ENCODE measurements around the gene INO80C. TPM values are rescaled to one million over a fixed set of nuclear protein-coding genes. Genes with fewer than 3 reads are reported as not detected.

INO80C gene
- total and polyA plus RNA-seq, 7 donors, result 3.7 to 44.9 (median 25.5) TPM

DNA sequence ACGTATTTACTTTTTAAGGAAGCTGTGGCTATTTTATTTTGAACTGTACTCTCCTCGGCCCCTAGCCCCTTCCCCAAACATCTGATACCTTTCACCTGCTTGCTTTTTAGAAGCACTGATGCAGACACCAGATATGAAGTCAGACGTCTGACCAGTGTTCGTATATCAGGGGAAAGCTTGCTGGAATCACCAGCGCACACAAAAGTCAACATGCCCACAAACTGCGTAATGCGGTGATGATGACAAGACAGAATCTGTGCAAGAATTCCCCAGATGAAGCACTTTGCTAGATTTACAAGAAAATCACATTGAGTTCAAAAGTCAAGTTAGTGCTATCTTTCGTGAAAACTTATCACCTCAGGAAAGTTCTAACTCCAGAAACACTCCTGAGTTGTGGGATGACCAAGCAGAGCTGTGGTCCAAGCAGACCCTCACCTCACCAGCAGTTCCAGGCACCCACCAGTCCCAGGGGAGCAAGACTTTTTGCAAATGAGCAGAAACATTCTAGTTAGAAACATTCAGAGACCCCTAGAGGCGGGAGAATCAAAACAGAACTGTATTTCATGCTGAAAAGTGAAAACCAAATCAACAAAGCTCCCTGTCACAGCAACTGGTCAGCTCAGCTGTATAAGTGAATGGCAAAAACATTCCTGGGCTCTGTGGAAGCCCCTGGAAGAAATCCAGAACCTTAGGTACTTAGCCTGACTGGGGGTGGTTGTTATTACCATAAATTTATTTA is 55.7 kb downstream of the INO80C start:
- 62 to 81% methylated on average over 9 of the region's 9 CpGs for WGBS, 2 donors
- Histone ChIP-seq H3K9me3 (no peaks in the 10 kb centered on the region), H3K27ac (no peak overlapping the region), H3K4me3 (no peak overlapping the region), H3K4me1 (peaks cover 0 to 11% (median 0%) of the 10 kb centered on the region in 4 donors), H3K36me3 (no peaks in the 10 kb centered on the region), H3K27me3 (no peaks in the 10 kb centered on the region)
- intact Hi-C loops (cut with DNase I), result no loop called here
- TF ChIP-seq EP300 (IDR thresholded peaks at IDR 0.05) (no peak), POLR2A (IDR thresholded peaks at IDR 0.05) (no peak), POLR2AphosphoS5 (IDR thresholded peaks at IDR 0.05) (no peak)
- TF ChIP-seq, protein P1, sequence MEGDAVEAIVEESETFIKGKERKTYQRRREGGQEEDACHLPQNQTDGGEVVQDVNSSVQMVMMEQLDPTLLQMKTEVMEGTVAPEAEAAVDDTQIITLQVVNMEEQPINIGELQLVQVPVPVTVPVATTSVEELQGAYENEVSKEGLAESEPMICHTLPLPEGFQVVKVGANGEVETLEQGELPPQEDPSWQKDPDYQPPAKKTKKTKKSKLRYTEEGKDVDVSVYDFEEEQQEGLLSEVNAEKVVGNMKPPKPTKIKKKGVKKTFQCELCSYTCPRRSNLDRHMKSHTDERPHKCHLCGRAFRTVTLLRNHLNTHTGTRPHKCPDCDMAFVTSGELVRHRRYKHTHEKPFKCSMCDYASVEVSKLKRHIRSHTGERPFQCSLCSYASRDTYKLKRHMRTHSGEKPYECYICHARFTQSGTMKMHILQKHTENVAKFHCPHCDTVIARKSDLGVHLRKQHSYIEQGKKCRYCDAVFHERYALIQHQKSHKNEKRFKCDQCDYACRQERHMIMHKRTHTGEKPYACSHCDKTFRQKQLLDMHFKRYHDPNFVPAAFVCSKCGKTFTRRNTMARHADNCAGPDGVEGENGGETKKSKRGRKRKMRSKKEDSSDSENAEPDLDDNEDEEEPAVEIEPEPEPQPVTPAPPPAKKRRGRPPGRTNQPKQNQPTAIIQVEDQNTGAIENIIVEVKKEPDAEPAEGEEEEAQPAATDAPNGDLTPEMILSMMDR (IDR thresholded peaks at IDR 0.05), result no peak
- no peak for DNase-seq

DNA sequence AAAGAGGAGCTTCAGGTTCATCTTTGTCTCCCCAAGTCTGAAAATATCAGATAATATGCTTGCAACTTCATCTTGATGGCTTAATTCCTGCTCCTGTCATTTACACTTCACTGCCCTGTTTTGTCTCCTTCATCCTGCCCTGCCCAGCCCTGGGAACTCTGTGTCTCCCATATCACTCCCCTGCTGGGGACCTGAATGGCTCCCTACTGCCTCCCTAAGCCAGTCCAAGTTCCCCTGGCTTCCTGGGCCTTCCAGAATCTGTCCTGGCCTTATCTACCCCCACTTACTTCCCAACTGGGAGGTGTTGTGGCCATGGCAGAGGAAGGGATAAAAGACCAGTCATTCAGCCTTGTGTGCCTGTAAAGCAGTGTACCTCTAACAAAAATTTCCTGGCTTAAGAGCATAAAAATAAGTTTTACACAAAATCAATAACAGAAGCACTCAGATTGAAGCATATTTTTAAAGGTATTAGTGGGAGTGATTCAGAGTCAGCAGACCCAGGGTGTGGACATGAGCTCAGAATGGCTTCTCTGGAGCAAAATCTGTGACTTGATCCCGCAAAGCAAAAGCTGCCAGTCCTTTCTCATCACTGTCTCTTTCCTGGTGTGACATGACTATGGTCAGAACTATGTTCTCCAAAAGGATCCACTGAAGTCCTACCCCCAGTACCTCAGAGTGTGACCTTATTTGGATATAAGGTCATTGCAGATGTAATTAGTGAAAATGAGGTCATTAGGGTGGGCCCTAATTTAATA is 59.1 kb downstream of the INO80C start:
- no peaks in the 10 kb centered on the region for H3K36me3 ChIP-seq
- H3K4me3 ChIP-seq, result no peak overlapping the region
- H3K4me1 ChIP-seq, result peaks cover 0 to 11% (median 0%) of the 10 kb centered on the region in 4 donors
- intact Hi-C loops (cut with DNase I), result no loop called here
- TF ChIP-seq POLR2AphosphoS5 (IDR thresholded peaks at IDR 0.05), result no peak
- TF ChIP-seq POLR2A (IDR thresholded peaks at IDR 0.05), result no peak
- TF ChIP-seq, protein P1 (IDR thresholded peaks at IDR 0.05), result no peak
- no peak for TF ChIP-seq EP300 (IDR thresholded peaks at IDR 0.05)
- H3K27me3 ChIP-seq, result no peaks in the 10 kb centered on the region
- no peak for DNase-seq
- H3K9me3 ChIP-seq, result no peaks in the 10 kb centered on the region
- WGBS, 2 donors, result 94 to 98% methylated on average over 1 of the region's 1 CpG
- no peak overlapping the region for H3K27ac ChIP-seq

DNA sequence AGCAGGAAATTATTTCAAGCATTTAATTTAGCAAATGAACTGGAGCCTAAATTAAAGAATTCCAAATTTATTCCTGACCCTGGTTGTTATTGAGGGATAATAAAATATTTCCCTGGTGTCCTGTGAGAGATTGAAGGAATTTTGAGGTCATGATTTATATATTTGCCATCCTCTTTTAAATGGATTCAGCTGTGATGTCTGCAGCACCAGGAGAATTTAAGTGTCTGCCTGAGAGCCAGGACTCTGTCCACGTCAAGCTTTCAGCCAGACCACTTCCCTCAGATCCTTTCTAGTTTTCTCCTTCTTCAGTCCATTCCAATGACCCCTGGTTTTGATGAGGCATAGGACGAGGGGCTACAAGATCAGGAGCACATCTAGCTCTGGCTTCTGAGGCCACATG is 59.9 kb downstream of the INO80C start:
- intact Hi-C loops (cut with DNase I), result no loop called here
- 82 to 86% methylated on average over 2 of the region's 2 CpGs for WGBS, 2 donors

DNA sequence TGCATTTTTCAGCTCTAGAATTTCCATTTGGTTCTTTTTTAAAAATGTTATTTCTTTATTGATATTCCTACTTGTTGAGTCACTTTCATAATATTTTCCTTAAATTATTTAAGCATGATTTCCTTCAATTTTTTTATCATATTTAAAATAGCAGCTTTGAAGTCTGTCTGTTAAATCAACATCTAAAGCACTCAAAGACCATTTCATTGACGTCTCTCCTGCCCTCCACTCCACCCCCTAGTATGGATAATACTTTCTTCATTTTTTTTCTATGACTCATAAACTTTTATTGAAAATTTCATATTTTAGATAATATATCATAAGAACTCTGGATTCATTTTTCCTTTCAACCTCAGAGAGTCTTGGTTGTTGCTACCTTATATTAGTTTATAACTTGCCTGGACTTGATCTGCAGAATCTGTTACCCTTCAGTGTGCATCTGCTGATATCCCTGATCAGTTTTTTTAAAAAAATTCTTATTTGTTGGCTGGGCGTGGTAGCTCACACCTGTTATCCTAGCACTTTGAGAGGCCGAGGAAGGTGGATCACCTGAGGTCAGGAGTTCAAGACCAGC is 61.6 kb downstream of the INO80C start:
- H3K36me3 ChIP-seq, result no peaks in the 10 kb centered on the region
- 72 to 78% methylated on average over 3 of the region's 3 CpGs for WGBS, 2 donors
- no peaks in the 10 kb centered on the region for H3K4me1 ChIP-seq
- H3K27me3 ChIP-seq, result no peaks in the 10 kb centered on the region
- H3K4me3 ChIP-seq, result no peak overlapping the region
- H3K9me3 ChIP-seq, result no peaks in the 10 kb centered on the region
- TF ChIP-seq, protein P1 (IDR thresholded peaks at IDR 0.05), result no peak
- TF ChIP-seq EP300 (IDR thresholded peaks at IDR 0.05) (no peak), POLR2A (IDR thresholded peaks at IDR 0.05) (no peak), POLR2AphosphoS5 (IDR thresholded peaks at IDR 0.05) (no peak)
- H3K27ac ChIP-seq, result no peak overlapping the region
- intact Hi-C loops (cut with DNase I), result no loop called here
- DNase-seq, result no peak

More for the DNA sequence above, 59.9 kb downstream of the INO80C start:
- Histone ChIP-seq H3K27me3 (no peaks in the 10 kb centered on the region), H3K9me3 (no peaks in the 10 kb centered on the region), H3K36me3 (no peaks in the 10 kb centered on the region), H3K27ac (no peak overlapping the region), H3K4me1 (peaks cover 0 to 10% (median 0%) of the 10 kb centered on the region in 4 donors), H3K4me3 (no peak overlapping the region)
- TF ChIP-seq POLR2AphosphoS5 (IDR thresholded peaks at IDR 0.05) (no peak), POLR2A (IDR thresholded peaks at IDR 0.05) (no peak), EP300 (IDR thresholded peaks at IDR 0.05) (no peak)
- TF ChIP-seq, protein P1 (IDR thresholded peaks at IDR 0.05), result no peak
- DNase-seq, result no peak

All from sigmoid colon (tissue), 7 donors.